GM19099 (cell line): ENCODE data around the gene SLC8B1.

Experiments used
- POLR2A ChIP-seq: IDR thresholded peaks from 3 replicates; pipeline ENCODE4 v1.6.1; 2011; ENCODE audit warnings: low read depth; ENCODE audit not compliant: insufficient read length; ENCODE audit errors: extremely low read depth

Gene SLC8B1

GRCh38 chr12:113332688-113333417 lies 2.1 kb downstream of the SLC8B1 start:
- TF ChIP-seq POLR2A = no peak

- TF ChIP-seq POLR2A = no peak
Observed at GRCh38 chr12:113330505-113330904, 4.4 kb downstream of the SLC8B1 start.

DNA sequence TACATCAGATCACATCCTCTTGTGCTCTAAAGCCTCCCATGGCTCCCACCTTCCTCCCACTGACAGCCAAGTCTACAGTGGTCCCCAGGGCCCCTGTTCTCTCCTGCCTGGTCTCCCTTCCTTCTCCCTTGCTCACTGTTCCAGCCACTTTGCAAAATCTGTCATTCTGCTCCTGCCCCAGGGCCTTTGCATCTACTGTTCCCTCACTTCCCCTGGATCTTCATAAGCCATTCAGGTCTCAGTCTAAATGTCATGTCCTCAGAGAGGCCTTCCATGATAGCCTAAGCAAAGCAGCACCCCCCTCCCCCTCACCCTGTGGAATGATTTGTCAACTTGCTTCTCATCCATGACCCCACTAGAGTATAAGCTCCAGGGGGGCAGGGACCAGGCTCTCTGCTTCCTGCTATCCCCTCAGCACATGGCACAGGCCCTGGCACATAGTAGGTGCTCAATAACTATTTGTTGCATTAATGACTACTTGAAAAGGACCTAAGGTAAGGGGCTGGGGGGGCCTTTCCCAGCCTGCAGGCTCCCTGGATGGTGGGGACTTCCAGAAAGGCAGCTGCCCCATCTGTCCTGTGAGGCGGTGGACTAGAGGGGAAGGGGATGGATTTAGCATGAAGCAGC lies 5.0 kb downstream of the SLC8B1 start:
- TF ChIP-seq POLR2A = no peak

DNA sequence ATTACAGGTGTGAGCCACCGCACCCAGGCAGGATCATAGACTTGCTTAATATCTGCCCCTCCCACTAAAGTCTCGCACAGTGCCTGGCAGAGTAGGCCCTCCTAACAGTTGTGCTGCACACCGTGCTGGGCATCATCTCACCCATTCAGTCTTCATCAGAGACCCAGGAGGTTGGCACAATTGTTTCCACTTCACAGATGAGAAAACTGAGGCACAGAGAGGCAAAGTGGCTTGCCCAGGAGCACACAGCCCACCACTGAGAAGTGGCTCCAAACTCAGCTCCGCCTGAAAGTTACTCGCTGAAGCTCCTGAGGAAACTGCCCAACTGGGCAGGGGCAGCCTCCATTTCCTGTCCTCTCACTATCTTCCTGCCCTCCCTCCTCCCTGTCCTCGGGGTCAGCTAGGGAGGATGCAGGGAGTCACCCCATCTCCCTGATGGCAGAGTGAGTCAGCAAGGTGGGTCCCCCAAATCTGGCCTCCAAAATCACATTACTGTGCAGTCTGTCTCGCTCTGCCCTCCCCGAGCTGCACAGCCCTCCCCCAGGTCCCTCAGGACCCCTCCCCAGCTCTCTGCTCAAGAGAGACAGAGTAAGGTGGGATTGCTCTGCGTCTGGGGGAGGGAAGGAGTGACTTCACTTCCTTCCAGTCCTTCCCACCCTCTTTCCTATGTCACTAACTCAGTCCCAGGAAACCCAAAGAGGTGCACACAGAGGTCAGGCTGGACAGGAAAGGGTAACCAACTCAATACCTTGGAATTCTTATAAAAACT lies 5.7 kb downstream of the SLC8B1 start:
- TF ChIP-seq POLR2A = no peak

DNA sequence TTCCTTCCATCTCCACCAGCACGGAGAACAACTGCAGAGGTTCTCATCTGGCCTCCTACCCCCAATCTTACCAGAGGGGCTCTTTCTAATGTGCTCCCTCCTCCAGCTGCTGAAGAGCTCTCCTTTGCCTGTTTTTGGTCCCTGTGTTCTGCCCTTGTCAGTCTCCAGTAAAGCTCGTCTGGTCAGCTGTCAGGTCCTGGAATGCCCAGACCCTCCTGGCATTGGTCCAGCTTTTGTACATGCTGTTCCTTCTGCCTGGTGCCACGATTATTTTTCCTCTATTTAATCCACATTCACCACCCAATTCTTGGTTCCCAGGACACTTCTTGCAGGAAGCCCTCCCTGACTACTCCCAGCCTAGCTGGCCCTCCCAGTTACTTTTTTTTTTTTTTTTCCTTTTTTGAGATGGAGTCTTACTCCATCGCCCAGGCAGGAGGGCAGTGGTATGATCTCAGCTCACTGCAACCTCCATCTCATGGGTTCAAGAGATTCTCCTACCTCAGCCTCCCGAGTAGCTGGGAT lies 6.5 kb downstream of the SLC8B1 start:
- TF ChIP-seq POLR2A = no peak

DNA sequence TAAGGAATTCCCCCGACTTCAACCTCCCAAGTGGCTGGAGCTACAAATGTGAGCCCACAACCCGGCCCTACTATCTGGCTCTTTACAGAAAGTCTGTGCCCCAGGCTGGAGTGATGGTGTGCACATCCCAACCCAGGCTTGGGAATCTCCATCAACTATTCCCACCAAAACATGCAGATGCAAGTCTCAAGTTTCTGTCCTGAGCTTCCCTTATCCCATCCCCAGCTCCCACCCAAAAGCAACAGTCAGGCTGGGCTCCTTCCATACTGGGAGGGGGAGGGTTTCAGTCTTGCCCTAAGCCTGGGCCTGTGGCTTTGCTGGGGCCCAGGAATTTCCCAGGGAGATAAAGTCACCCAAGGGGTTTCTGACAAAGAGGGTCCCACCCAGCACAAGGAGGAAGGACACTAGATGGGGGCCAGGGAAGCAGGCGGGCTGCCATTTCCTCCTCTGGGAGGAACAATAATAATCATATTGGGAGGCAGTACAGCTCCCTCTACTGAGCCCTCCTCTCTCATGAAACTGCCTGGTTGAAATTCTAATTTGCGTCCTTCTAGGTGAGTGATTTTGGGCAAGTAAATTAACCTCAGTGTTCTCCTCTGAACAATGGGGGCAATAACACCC lies 8.0 kb downstream of the SLC8B1 start:
- no peak for TF ChIP-seq POLR2A

DNA sequence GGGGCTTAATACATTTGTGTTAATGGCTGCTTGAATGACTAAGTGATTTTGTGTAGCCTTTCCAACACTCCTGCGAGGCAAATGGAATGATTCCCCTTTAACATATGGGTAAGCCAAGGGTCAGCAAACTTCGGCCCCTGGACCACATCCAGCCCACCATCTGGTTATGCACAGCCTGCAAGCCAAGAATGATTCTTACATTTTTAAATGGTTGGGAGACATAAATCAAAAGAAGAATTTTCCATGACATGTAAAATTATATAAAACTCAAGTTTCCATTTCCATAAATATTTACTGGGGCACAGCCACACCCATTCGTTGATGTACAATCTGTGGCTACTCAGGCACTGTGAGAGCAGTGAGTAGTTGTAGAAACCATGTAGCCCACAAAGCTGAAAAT lies 9.0 kb downstream of the SLC8B1 start:
- TF ChIP-seq POLR2A = no peak

DNA sequence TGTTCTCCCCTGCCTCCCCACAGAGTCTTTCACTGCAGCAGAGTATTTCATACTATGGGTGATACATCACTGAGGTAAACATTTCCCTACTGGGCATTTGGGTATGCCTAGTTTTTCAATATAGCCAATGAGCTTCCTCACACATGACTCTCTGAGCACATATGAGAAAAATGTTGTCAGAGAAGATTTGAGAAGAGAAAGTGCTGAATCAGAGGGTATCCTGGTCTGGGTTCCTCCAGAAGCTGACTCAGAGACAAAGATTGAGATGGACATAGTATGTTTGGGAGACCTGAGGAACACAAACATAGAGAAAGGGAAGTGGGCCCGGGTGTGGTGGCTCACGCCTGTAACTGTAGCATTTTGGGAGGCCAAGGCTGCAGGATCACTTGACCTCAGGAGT lies 12.6 kb downstream of the SLC8B1 start:
- TF ChIP-seq POLR2A = no peak

DNA sequence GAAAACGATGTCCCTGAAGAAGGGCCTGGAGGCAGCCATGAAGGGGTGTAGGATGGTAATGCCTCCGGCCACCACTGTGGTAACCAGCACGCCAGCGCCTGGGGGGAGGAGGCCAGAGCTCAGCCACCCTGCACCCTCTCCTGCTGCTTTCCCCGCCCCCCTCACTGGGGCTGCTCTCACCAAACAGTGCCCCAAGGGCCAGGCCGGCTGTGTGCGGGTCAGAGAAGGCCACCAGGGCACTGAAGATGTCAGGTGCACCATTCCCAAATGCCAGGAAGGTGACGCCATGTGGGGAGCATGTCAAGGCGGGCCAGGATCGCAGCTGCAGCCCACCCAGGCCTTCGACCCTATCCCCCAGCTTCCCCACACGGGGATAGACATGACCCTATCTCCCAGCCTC lies 14.5 kb downstream of the SLC8B1 start:
- TF ChIP-seq POLR2A = no peak

- no peak for TF ChIP-seq POLR2A
Observed at GRCh38 chr12:113318900-113319628, 15.8 kb downstream of the SLC8B1 start.

DNA sequence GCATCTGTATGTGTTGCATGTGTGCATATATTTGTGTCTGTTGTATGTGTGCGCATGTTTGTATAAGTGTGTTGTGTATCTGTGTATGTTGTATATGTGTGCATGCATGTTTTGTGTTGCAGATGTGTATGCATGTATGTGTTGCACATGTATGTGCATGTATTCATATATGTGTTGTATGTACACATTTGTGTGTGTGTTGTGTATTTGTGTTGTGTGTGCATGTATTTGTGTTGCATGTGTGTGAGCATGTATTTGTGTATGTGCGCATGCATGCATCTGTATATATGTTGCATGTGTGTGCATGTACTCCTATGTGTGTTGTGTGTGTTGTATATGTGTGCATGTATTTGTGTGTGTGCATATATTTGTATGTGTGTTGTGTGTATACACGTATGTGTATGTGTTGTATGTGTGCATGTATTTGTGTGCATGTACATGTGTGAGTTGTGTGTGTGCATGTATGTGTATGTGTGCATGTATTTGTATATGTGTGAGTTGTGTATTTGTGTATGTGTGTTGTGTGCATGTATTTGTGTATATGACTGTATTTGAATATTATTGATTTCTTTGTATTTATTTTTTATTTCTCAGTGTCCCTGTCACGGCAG lies 16.8 kb downstream of the SLC8B1 start:
- TF ChIP-seq POLR2A = no peak

GRCh38 chr12:113317122-113317521 lies 17.8 kb downstream of the SLC8B1 start:
- TF ChIP-seq POLR2A = no peak

- no peak for TF ChIP-seq POLR2A
Observed at GRCh38 chr12:113316155-113316554, 18.8 kb downstream of the SLC8B1 start.

- TF ChIP-seq POLR2A = no peak
Observed at GRCh38 chr12:113315358-113315757, 19.6 kb downstream of the SLC8B1 start.
